Testis (tissue), 3 donors: ENCODE data around the gene ATP7B. TPM values are rescaled to one million over a fixed set of nuclear protein-coding genes. Genes with fewer than 3 reads are reported as not detected.

Experiments used
- DNase-seq: peaks from one replicate; pipeline ENCODE4 v3.0.0-alpha.2; 2019
- H3K27ac ChIP-seq, 2 donors: fragments of 200-600 bp; sonication (generic); one replicate each; pipeline ENCODE4 v1.5.1; 2019
- H3K27me3 ChIP-seq: fragments of 200-600 bp; sonication (generic); one replicate; pipeline ENCODE4 v1.5.1; 2019
- H3K36me3 ChIP-seq: fragments of 200-600 bp; sonication (generic); one replicate; pipeline ENCODE4 v1.5.1; 2017; ENCODE audit warnings: low read depth; ENCODE audit errors: missing control alignments
- H3K4me1 ChIP-seq: fragments of 200-600 bp; sonication (generic); one replicate; pipeline ENCODE4 v1.5.1; 2019
- H3K4me3 ChIP-seq, 2 donors: fragments of 200-600 bp; sonication (generic); one replicate each; pipeline ENCODE4 v1.5.1; 2017 to 2019
- H3K9me3 ChIP-seq: fragments of 200-600 bp; sonication (generic); one replicate; pipeline ENCODE4 v1.5.1; 2017
- POLR2A ChIP-seq: fragments of 450-650 bp; IDR thresholded peaks from one replicate; pipeline ENCODE4 v1.6.1; 2017; ENCODE audit warnings: antibody characterized with exemption, mild to moderate bottlenecking, moderate library complexity
- WGBS, 2 donors: methylation state at CpG; one replicate each; pipeline ENCODE4 v1.1.5; 2018; 5-methylcytosine and 5-hydroxymethylcytosine counted together
- intact Hi-C: fragments of 100-400 bp; cut with DNase I; formaldehyde crosslinking; loops from one replicate; pipeline ENCODE4 v1.15.1; 2023; ENCODE audit warnings: low total_unique reads
- polyA plus RNA-seq: library from polyadenylated mRNA; stranded (reverse); fragments of 350-450 nt; fragmentation: Illumina TruSeq; extraction: RNeasy Lipid Tissue Mini Kit (QIAGEN cat#74804); gene quantifications from one replicate; pipeline ENCODE4 v1.2.3, GENCODE V29; 2014; ENCODE audit warnings: low read depth, low replicate concordance; ENCODE audit not compliant: insufficient read depth
- total RNA-seq, 2 donors: library from RNA; depleted of rRNA; stranded (reverse); fragments of >200 nt; gene quantifications; one replicate each; pipeline ENCODE4 v1.2.3, GENCODE V29; 2016
- TF ChIP-seq, protein P1 (sequence below), 3 experiments: fragments of 450-650 bp in 2 of 3; fragments of 200-600 bp in 1 of 3; sonication (generic) in 1 of 3; IDR thresholded peaks; one replicate each; pipeline ENCODE4 v1.5.1; 2016 to 2019; ENCODE audit warnings: antibody characterized with exemption in 3 of 3, mild to moderate bottlenecking in 2 of 3, moderate library complexity in 1 of 3

Gene ATP7B
- total and polyA plus RNA-seq, 3 donors from 2014 or later = 18.7 to 47.9 (median 41.3) TPM

- intact Hi-C loops = no loop called here
Measured at GRCh38 chr13:51978796-51979556, 32.3 kb downstream of the ATP7B start.

DNA sequence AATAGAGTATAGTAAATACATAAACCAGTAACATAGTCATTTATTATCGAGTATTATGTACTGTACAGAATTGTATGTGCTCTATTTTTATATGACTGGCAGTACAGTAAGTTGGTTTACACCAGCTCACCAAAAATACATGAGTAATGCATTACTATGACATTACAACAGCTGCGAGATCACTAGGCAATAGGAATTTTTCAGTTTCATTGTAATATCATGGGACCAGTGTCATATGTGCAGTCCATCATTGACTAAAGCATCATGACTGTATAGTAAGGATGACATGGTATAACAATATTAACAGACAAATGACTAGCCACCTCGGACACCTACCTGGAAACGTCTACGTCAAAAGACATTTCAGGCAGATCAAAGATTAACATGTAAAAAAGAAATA lies 33.6 kb downstream of the ATP7B start:
- no peak for TF ChIP-seq POLR2A
- TF ChIP-seq, protein P1, sequence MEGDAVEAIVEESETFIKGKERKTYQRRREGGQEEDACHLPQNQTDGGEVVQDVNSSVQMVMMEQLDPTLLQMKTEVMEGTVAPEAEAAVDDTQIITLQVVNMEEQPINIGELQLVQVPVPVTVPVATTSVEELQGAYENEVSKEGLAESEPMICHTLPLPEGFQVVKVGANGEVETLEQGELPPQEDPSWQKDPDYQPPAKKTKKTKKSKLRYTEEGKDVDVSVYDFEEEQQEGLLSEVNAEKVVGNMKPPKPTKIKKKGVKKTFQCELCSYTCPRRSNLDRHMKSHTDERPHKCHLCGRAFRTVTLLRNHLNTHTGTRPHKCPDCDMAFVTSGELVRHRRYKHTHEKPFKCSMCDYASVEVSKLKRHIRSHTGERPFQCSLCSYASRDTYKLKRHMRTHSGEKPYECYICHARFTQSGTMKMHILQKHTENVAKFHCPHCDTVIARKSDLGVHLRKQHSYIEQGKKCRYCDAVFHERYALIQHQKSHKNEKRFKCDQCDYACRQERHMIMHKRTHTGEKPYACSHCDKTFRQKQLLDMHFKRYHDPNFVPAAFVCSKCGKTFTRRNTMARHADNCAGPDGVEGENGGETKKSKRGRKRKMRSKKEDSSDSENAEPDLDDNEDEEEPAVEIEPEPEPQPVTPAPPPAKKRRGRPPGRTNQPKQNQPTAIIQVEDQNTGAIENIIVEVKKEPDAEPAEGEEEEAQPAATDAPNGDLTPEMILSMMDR (IDR thresholded peaks at IDR 0.05) = no peak
- H3K4me3 ChIP-seq = no peak overlapping the region
- no peaks in the 10 kb centered on the region for H3K9me3 ChIP-seq
- H3K4me1 ChIP-seq = no peaks in the 10 kb centered on the region
- no peaks in the 10 kb centered on the region for H3K36me3 ChIP-seq
- no peak for DNase-seq
- H3K27ac ChIP-seq = no peak overlapping the region
- H3K27me3 ChIP-seq = no peaks in the 10 kb centered on the region
- intact Hi-C loops = no loop called here
- 90 to 95% methylated on average over 5 of the region's 5 CpGs for WGBS, 2 donors

More at GRCh38 chr13:51978796-51979556, 32.3 kb downstream of the ATP7B start:
- H3K4me1 ChIP-seq = no peaks in the 10 kb centered on the region
- H3K36me3 ChIP-seq = no peaks in the 10 kb centered on the region
- DNase-seq = no peak
- no peak overlapping the region for H3K27ac ChIP-seq
- no peak for TF ChIP-seq POLR2A
- TF ChIP-seq, protein P1 (IDR thresholded peaks at IDR 0.05) = no peak
- 75 to 89% methylated on average over 5 of the region's 5 CpGs for WGBS, 2 donors
- no peaks in the 10 kb centered on the region for H3K27me3 ChIP-seq
- H3K9me3 ChIP-seq = no peaks in the 10 kb centered on the region
- H3K4me3 ChIP-seq = no peak overlapping the region

- H3K4me1 ChIP-seq = no peaks in the 10 kb centered on the region
- no peak overlapping the region for H3K4me3 ChIP-seq
- no peaks in the 10 kb centered on the region for H3K9me3 ChIP-seq
- H3K27ac ChIP-seq = no peak overlapping the region
- TF ChIP-seq, protein P1 (IDR thresholded peaks at IDR 0.05) = no peak
- TF ChIP-seq POLR2A = no peak
- no peak for DNase-seq
- intact Hi-C loops = no loop called here
- H3K27me3 ChIP-seq = no peaks in the 10 kb centered on the region
- H3K36me3 ChIP-seq = no peaks in the 10 kb centered on the region
- WGBS, 2 donors = 70 to 86% methylated on average over 5 of the region's 5 CpGs
Measured at GRCh38 chr13:51976890-51977289, 34.4 kb downstream of the ATP7B start.

- no peaks in the 10 kb centered on the region for H3K9me3 ChIP-seq
- H3K4me1 ChIP-seq = no peaks in the 10 kb centered on the region
- intact Hi-C loops = no loop called here
- no peak for DNase-seq
- WGBS, 2 donors = 39 to 82% methylated on average over 1 of the region's 1 CpG
- no peak overlapping the region for H3K27ac ChIP-seq
- no peak for TF ChIP-seq POLR2A
- TF ChIP-seq, protein P1 (IDR thresholded peaks at IDR 0.05) = no peak
- H3K27me3 ChIP-seq = no peaks in the 10 kb centered on the region
- H3K36me3 ChIP-seq = no peaks in the 10 kb centered on the region
- no peak overlapping the region for H3K4me3 ChIP-seq
Measured at GRCh38 chr13:51976423-51976822, 34.8 kb downstream of the ATP7B start.

GRCh38 chr13:51974482-51974881 lies 36.8 kb downstream of the ATP7B start:
- H3K9me3 ChIP-seq = no peaks in the 10 kb centered on the region
- H3K4me1 ChIP-seq = no peaks in the 10 kb centered on the region
- H3K4me3 ChIP-seq = no peak overlapping the region
- H3K36me3 ChIP-seq = no peaks in the 10 kb centered on the region
- WGBS, 2 donors = 90 to 96% methylated on average over 3 to 6 of the region's 6 CpGs
- no peaks in the 10 kb centered on the region for H3K27me3 ChIP-seq
- DNase-seq = no peak
- H3K27ac ChIP-seq = no peak overlapping the region
- intact Hi-C loops = no loop called here
- TF ChIP-seq POLR2A = no peak
- TF ChIP-seq, protein P1 (IDR thresholded peaks at IDR 0.05) = no peak
